T-helper 2 cell treated with Interferon-gamma antibody and Interleukin-4, amounts not matched to agents 5 μg/mL and 100 μg/mL, for 36 hours (primary cell): ENCODE measurements around the gene FGF1.

Source experiments
- DNase-seq: peaks from one replicate; pipeline ENCODE4 v3.0.0; 2021; ENCODE audit warnings: low spot score
- H3K27ac Mint-ChIP-seq: one replicate; pipeline ENCODE4 v1.8.0; 2021; ENCODE audit warnings: mild to moderate bottlenecking, mixed read lengths
- H3K27me3 Mint-ChIP-seq: one replicate; pipeline ENCODE4 v1.8.0; 2021; ENCODE audit warnings: low read depth, mixed read lengths
- H3K36me3 Mint-ChIP-seq: one replicate; pipeline ENCODE4 v1.8.0; 2021; ENCODE audit warnings: low read depth, mixed read lengths
- H3K4me1 Mint-ChIP-seq: one replicate; pipeline ENCODE4 v1.8.0; 2021; ENCODE audit warnings: low read depth, mixed read lengths
- H3K4me3 Mint-ChIP-seq: one replicate; pipeline ENCODE4 v1.8.0; 2022; ENCODE audit warnings: mild to moderate bottlenecking, moderate library complexity, mixed read lengths
- H3K9me3 Mint-ChIP-seq: one replicate; pipeline ENCODE4 v1.8.0; 2021; ENCODE audit warnings: mixed read lengths

The FGF1 gene

DNA sequence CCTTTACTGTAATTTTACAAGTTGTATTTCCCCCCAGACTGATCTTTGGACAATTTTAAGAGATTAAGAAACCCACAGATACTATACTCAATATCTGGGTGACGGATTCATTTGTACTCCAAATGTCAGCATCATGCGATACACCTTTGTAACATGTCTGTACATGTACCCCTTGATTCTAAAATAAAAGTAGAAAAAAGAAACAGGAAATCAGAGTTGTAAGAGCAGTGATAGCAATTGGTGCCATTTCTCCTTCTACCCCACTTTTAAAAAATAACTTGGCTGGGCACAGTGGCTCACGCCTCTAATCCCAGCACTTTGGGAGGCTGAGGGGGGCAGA, 116.9 kb downstream of the FGF1 start:
- Mint-ChIP-seq H3K4me1 (no peaks in the 10 kb centered on the region), H3K4me3 (no peak overlapping the region), H3K27me3 (peaks cover 5% of the 10 kb centered on the region), H3K9me3 (no peaks in the 10 kb centered on the region), H3K27ac (no peak overlapping the region), H3K36me3 (no peaks in the 10 kb centered on the region)
- no peak for DNase-seq

DNA sequence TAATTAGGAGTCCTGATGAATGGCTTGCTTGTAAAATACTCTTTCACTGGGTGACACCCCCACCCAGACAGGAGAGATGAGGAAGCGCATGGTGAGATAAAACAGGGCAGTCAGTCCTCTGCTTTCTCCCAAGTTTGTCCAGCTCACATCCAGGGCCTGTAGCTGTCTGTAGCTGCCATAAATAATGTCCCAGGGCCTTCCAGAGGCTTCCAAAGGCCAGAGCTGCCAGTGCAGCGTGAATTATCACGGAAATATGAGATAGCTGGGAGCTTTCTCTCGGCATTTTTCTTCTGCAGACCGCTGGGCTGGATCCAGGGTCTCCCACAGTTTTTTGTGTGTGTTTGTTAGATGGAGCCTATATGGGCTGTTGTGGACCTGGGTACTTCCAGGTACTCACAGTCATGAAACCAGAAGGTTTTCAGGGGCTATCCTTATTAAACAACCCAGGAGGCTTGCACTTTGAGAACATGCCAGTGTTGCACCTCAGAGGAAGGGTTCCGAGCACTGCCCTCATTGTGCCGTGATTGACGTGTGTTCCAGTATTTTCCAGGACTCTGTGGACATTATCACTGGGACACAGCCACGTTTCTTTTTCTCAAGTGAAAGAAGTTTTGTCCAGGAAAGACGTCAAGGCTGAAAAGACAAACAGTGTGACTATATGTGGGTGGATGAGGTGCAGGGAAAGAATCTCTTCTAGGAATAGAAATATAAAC, 117.5 kb downstream of the FGF1 start:
- no peaks in the 10 kb centered on the region for H3K9me3 Mint-ChIP-seq
- no peaks in the 10 kb centered on the region for H3K4me1 Mint-ChIP-seq
- no peak overlapping the region for H3K27ac Mint-ChIP-seq
- peaks cover 5% of the 10 kb centered on the region for H3K27me3 Mint-ChIP-seq
- DNase-seq = no peak
- H3K36me3 Mint-ChIP-seq = no peaks in the 10 kb centered on the region
- H3K4me3 Mint-ChIP-seq = no peak overlapping the region

DNA sequence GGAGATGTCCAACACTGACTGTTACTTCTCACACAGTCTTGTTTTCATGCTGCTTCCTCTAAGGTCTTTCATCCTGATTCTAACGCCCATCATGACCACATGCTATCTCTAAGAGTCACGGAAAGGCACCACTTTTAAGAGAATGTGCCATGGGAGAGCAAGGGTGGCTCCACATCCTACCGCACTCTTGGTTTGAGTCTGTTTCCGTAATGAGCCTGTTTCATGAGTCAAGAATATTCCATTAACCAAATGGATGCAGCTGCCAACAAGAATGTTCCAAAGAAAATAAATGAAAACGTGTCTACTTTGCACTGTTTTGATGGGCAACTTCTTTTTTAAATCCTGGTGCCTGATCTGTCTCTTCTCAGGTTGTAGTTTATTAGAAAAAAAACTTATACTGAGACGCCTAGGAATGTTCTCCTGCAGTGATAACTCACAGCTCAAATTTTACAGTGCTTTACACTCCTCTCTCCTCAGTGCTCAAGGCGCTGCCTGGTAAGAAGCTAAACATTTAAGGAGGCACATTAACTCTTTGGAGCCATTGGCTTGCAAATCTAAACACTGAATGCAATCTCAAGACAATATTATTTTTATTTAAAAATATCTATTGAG, 124.3 kb downstream of the FGF1 start:
- no peak for DNase-seq
- Mint-ChIP-seq H3K27me3 (peaks cover 2% of the 10 kb centered on the region), H3K4me3 (no peak overlapping the region), H3K36me3 (no peaks in the 10 kb centered on the region), H3K4me1 (no peaks in the 10 kb centered on the region), H3K27ac (no peak overlapping the region), H3K9me3 (no peaks in the 10 kb centered on the region)

DNA sequence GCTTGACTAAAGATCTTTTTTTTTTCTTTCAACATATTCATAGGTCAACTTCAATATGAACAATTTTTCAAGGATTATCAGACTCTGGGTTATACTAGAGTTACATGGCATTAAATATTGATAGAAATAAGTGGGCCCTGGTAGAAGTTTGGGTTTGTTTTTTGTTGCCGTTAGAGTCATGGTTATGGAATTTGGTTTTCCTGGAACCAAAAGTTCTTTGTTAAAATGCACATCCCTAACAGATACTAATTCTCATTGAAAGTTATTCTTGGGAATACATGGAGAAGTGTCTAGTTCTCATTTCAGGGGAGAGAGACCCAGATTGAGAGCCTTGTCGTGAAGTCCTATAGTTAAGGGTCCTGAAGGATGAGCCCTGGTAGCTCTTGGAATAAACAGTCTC, 124.9 kb downstream of the FGF1 start:
- no peak overlapping the region for H3K27ac Mint-ChIP-seq
- H3K4me3 Mint-ChIP-seq = no peak overlapping the region
- no peak for DNase-seq
- no peaks in the 10 kb centered on the region for H3K4me1 Mint-ChIP-seq
- peaks cover 2% of the 10 kb centered on the region for H3K27me3 Mint-ChIP-seq
- H3K36me3 Mint-ChIP-seq = no peaks in the 10 kb centered on the region
- H3K9me3 Mint-ChIP-seq = no peaks in the 10 kb centered on the region

DNA sequence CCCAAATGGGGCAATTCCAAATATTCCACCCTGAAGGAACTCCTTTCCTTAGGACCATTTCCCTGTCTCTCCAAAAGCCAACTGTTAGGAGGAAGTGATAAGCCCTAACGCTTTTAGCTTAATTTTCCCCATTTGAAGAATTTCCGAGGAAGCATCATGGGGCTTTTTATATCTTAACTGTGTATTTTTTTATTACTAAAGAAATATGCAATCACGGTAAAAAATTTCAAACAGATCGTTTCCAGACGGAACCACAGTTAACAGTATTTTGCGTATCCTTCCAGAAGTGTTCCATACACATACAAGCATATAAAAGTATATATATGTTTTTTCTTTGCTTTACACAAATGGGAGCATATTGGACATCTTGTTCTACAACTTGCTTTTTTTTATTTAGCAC, 133.8 kb downstream of the FGF1 start:
- Mint-ChIP-seq H3K4me3 (no peak overlapping the region), H3K9me3 (no peaks in the 10 kb centered on the region), H3K27me3 (peaks cover 52% of the 10 kb centered on the region), H3K4me1 (no peaks in the 10 kb centered on the region), H3K27ac (no peak overlapping the region), H3K36me3 (no peaks in the 10 kb centered on the region)
- no peak for DNase-seq

DNA sequence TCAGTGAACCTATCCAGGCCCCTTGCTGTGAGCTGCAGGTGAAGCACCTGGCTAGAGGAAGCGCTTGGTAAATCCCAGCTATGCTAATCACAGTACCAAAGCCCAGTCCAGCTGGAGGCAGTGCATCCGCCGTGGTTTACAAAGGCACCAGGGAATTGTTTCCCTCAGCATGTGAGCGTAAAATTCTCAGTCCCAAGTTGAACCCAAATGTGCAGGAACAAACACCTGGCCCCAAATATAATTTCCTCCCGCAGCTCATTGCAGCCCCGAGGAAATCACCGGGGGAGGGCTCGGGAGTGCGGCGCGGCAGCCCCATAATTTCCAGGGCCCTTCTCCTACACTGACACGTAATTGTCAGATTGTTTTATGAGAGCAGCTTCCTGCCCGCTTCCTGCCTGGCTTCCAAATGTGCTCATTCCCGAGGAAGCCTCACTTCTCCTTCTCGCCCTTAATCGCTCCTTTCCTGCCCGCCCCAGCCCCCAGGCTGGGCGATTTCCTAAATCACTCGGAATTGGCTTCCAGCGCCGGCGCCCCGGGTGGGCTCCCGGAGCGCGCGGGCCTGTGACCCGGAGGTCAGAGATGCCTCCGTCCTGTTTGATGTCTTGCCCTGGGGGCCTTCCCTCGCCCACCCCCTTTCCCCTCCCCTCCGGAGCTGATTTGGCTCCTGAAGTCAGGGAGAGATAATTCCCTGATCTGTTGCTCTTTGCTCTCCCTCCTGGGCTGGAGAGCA, 134.4 kb downstream of the FGF1 start:
- Mint-ChIP-seq H3K4me1 (no peaks in the 10 kb centered on the region), H3K27ac (no peak overlapping the region), H3K9me3 (no peaks in the 10 kb centered on the region), H3K36me3 (no peaks in the 10 kb centered on the region), H3K27me3 (peaks cover 52% of the 10 kb centered on the region), H3K4me3 (no peak overlapping the region)
- DNase-seq = no peak

DNA sequence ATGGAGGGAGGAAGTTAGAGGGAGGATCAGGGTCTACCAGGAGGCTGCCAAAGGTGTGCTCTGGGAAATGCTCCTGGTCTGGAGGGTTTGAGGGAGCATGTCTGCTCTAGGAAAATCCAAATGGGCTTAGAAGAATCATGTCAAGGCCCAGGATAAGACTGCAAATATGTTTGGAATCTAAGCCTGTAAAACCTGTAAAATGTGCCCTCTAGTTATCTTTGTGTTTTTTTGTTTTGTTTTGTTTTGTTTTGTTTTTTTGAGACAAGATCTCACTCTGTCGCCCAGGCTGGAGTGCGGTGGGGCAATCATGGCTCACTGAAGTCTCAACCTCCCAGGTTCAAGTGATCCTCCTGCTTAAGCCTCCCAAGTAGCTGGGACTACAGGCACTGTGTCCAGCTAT, 135.4 kb downstream of the FGF1 start:
- Mint-ChIP-seq H3K4me1 (no peaks in the 10 kb centered on the region), H3K27me3 (peaks cover 49% of the 10 kb centered on the region), H3K27ac (no peak overlapping the region), H3K4me3 (no peak overlapping the region), H3K9me3 (no peaks in the 10 kb centered on the region), H3K36me3 (no peaks in the 10 kb centered on the region)
- DNase-seq = no peak

DNA sequence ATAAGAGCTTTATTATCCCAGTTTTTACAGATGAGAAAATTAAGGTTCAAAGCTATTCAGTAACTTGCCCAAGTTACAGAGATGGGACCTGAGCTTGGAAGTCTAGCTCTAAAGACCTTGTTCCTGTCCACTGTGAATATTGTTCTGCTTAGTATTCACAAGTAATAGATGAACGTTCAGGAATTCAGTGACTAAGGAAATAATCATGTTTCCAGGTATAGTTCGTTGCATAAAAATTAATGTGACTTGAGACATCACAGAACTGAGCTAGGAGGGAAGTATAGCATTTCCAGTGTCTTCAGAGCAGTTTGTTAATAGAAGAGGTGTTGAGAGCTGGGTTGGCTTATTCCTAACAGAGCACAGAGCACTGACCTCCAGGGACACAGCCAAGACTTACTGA, 136.1 kb downstream of the FGF1 start:
- Mint-ChIP-seq H3K36me3 (no peaks in the 10 kb centered on the region), H3K27ac (no peak overlapping the region), H3K9me3 (no peaks in the 10 kb centered on the region), H3K27me3 (peaks cover 47% of the 10 kb centered on the region), H3K4me1 (no peaks in the 10 kb centered on the region), H3K4me3 (no peak overlapping the region)
- DNase-seq = no peak

DNA sequence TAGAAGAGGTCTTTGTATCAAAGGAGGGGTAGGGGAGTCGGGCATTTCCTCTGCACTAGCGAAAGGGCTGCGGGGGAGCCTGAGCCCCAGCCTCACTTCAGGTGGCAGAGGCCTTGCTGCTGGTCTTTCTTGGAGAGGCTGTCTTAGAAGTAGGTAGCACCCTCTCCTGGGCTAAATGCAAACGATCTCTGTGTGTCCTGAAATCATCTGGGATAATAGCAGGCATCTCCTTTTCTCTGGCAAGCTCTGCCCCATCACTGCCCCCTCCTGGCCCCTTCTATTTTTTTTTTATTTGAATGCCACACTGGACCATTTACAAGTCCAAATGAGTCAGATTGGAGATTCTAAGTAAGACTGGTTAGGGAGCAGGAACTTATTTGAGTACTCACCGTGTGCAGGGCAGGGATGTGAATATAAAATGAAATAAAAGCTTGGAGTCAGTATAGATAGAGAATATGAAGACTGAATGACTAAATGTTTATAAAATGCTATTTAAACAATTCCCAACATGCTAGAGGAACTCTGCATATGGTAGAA, 137.1 kb downstream of the FGF1 start:
- peak; percentile 7 for DNase-seq
- H3K9me3 Mint-ChIP-seq = no peaks in the 10 kb centered on the region
- H3K36me3 Mint-ChIP-seq = no peaks in the 10 kb centered on the region
- peaks cover 43% of the 10 kb centered on the region for H3K27me3 Mint-ChIP-seq
- H3K27ac Mint-ChIP-seq = no peak overlapping the region
- no peaks in the 10 kb centered on the region for H3K4me1 Mint-ChIP-seq
- H3K4me3 Mint-ChIP-seq = no peak overlapping the region

DNA sequence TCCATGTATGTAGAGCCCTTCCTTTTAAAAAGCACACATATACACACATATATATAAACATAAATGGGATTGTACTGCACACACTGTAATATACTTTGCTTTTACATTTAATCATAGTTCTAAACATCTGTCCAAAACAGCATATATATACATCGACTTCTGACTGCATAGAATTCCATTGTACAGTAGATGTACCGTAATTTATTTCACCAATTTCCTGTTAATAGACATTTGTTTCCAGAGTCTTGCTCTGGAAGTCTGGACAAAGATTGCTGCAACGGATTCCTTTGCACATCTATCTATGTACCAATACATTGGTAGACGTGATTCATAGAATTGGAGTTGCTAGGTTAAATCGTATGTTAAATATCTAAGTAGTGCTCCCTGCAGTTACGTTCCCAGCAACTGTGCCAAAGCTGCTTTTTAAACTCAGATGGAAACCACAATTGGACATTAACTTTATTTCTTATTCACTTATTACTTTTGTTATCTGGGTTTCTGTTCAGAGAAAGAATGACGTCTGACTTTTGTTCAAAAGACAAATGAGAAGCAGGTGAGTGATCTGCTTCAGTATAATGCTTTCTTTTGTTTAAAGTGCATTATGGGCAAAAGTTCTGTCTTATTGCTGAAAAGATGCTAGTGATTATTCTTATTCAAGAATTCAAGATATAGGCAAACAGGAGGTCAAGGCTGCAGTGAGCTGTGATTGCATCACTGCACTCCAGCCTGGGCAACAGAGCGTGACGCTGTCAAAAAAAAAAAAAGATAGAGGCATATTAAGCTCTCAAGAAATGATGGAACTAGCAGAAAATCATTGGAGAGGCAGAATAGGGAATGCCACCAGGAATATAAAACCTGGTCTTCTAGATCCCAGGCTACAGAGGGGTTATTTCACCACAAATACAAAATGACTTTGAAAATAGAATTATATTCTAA, 138.2 kb downstream of the FGF1 start:
- Mint-ChIP-seq H3K4me3 (no peak overlapping the region), H3K27me3 (peaks cover 36% of the 10 kb centered on the region), H3K4me1 (no peaks in the 10 kb centered on the region), H3K9me3 (no peaks in the 10 kb centered on the region), H3K36me3 (no peaks in the 10 kb centered on the region), H3K27ac (no peak overlapping the region)
- DNase-seq = no peak

DNA sequence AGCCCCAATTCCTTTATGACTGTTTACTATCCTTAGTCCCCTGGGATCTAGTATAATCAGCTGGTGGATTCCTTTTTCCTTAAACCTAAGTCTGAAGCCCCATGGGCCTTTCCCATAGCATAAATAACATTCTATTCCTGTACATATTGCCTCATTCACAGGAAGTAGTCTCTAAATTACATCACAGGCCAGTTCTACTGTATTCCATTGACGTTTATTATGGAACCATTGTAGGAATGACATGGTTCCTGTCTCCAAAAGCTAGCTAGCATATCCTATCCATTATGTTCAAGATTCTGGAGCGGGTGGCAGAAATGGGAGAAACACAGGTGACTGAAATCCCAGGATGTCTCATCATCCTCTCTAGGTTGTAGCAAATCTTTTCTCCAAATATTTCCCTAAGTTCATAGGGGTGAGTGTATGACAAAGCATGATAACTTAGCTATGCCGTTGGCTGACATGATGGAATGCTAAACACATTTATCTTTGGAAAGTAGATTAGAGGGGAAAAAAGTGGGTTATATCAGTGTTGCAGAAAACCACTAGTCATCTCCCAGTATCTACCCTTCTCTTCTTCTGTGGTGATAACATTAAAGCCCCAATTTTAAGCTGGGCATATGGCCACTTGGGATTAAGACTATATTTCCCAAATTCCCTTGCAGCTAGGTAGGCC, 140.1 kb downstream of the FGF1 start:
- Mint-ChIP-seq H3K9me3 (no peaks in the 10 kb centered on the region), H3K27ac (no peak overlapping the region), H3K4me3 (no peak overlapping the region), H3K4me1 (no peaks in the 10 kb centered on the region), H3K27me3 (peaks cover 25% of the 10 kb centered on the region), H3K36me3 (no peaks in the 10 kb centered on the region)
- DNase-seq = no peak

DNA sequence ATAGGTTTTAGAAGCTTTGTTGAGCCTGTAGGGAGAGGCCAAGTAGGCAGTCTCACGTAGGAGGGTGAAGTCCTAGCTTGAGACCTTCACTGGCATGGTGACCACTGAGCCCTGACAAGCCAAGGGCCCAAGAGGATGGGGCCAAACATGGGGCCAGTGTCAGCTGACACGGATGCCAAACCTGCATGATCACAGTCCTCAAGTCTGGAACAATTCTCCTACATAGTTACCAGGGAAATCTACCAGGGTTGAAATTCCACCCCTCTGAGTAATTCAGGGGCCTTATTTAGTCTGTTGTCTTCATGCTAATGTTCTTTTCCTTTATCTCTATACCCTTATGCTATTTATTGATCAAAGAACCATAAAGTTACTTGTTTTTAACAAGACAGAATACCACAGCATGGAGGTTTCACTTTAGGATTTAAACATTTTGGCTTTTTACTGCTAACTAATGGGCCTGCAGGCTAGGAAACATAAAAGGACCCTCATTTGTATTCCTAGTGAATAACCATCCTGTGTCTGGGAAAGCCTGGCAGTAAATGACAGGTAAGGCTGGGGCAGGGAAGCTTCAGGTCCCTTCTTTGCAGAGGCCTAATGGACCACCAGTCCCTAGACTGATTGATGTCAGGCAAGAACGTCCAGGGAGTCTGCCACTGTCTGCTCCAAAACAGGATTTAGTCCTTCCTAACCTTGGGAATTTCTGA, 140.8 kb downstream of the FGF1 start:
- H3K27me3 Mint-ChIP-seq = peaks cover 23% of the 10 kb centered on the region
- H3K36me3 Mint-ChIP-seq = no peaks in the 10 kb centered on the region
- no peak overlapping the region for H3K27ac Mint-ChIP-seq
- no peak for DNase-seq
- no peak overlapping the region for H3K4me3 Mint-ChIP-seq
- H3K4me1 Mint-ChIP-seq = no peaks in the 10 kb centered on the region
- H3K9me3 Mint-ChIP-seq = no peaks in the 10 kb centered on the region
